CD4-positive, CD25-positive, alpha-beta regulatory T cell (primary cell): ENCODE results near the gene GIMAP4. TPM values are rescaled to one million over a fixed set of nuclear protein-coding genes. Genes with fewer than 3 reads are reported as not detected.
"Not testable (repeated sequence)": the region's sequence is repeated elsewhere in the genome, so short reads cannot be mapped to it uniquely, and the experiment has no call there.

Experiments
- ATAC-seq, 2 donors: fragments of 150-1000 bp; cut with Tn5 transposase; one replicate each; pipeline ENCODE4 v1.10.0; 2021; ENCODE audit warnings: low read depth in 2 of 2, moderate number of reproducible peaks in 2 of 2, moderate library complexity in 1 of 2
- DNase-seq, 3 donors: peaks; one replicate each; pipeline versions ENCODE4 v3.0.0 to v3.0.0-alpha.2; 2012 to 2022; ENCODE audit warnings: mixed read lengths in 1 of 3
- H3K27ac ChIP-seq: one replicate; pipeline ENCODE4 v1.7.0; 2013; ENCODE audit warnings: mild to moderate bottlenecking, low read length; ENCODE audit not compliant: insufficient read depth, poor library complexity, severe bottlenecking
- H3K27me3 ChIP-seq: one replicate; pipeline ENCODE4 v1.7.0; 2013; ENCODE audit warnings: low read length; ENCODE audit not compliant: control insufficient read depth, insufficient read depth
- H3K36me3 ChIP-seq: one replicate; pipeline ENCODE4 v1.7.0; 2013; ENCODE audit warnings: mild to moderate bottlenecking, low read length, moderate library complexity; ENCODE audit not compliant: control insufficient read depth, insufficient read depth
- H3K4me1 ChIP-seq: 2 replicates; pipeline ENCODE4 v1.7.0; 2013; ENCODE audit warnings: mild to moderate bottlenecking, low read length; ENCODE audit not compliant: insufficient read depth, control insufficient read depth, poor library complexity, severe bottlenecking
- H3K4me3 ChIP-seq: one replicate; pipeline ENCODE4 v1.7.0; 2013; ENCODE audit warnings: low read depth, mild to moderate bottlenecking, low read length, moderate library complexity
- H3K9me3 ChIP-seq, 2 experiments: 1 replicate in 1 of 2; 2 replicates in 1 of 2; pipeline ENCODE4 v1.7.0; 2013; ENCODE audit warnings: low read length in 2 of 2, mild to moderate bottlenecking in 1 of 2, moderate library complexity in 1 of 2; ENCODE audit not compliant: control insufficient read depth in 2 of 2
- H3K27ac Mint-ChIP-seq, 3 donors: one replicate each; pipeline ENCODE4 v1.8.0; 2020 to 2022; ENCODE audit warnings: mild to moderate bottlenecking in 3 of 3, mixed read lengths in 3 of 3, moderate library complexity in 2 of 3
- H3K27me3 Mint-ChIP-seq: one replicate; pipeline ENCODE4 v1.8.0; 2022; ENCODE audit warnings: mild to moderate bottlenecking, mixed read lengths
- H3K36me3 Mint-ChIP-seq: one replicate; pipeline ENCODE4 v1.8.0; 2020; ENCODE audit warnings: mixed read lengths
- H3K4me1 Mint-ChIP-seq, 4 donors: one replicate each; pipeline ENCODE4 v1.8.0; 2020 to 2022; ENCODE audit warnings: mixed read lengths in 4 of 4, mild to moderate bottlenecking in 1 of 4
- H3K4me3 Mint-ChIP-seq, 4 donors: one replicate each; pipeline ENCODE4 v1.8.0; 2020 to 2022; ENCODE audit warnings: mild to moderate bottlenecking in 4 of 4, mixed read lengths in 4 of 4, moderate library complexity in 3 of 4
- H3K9me3 Mint-ChIP-seq, 7 donors: one replicate each; pipeline ENCODE4 v1.8.0; 2020 to 2022; ENCODE audit warnings: mixed read lengths in 7 of 7, mild to moderate bottlenecking in 3 of 7, moderate library complexity in 2 of 7
- polyA plus RNA-seq, 4 donors: library from polyadenylated mRNA; unstranded; fragments of 300-500 nt; fragmentation: Illumina TruSeq; gene quantifications; one replicate each; pipeline ENCODE4 v1.2.3, GENCODE V29; 2021
- total RNA-seq: library from RNA; stranded (reverse); gene quantifications from one replicate; pipeline ENCODE4 v1.2.3, GENCODE V29; 2022

GIMAP4 gene
- total and polyA plus RNA-seq, 5 donors from 2014 or later = 90.1 to 667 (median 421) TPM

GRCh38 chr7:150579979-150580637 lies 12.9 kb downstream of the GIMAP4 start:
- Mint-ChIP-seq H3K27ac (peak overlapping the region in 2 of 3 donors; percentile 53 to 72), H3K36me3 (peaks cover 48% of the 10 kb centered on the region), H3K4me1 (peaks cover 6 to 74% (median 32%) of the 10 kb centered on the region in 4 donors), H3K4me3 (peak overlapping the region in 3 of 4 donors; percentile 20 to 52 (median 28)), H3K9me3 (peaks cover 0 to 86% (median 19%) of the 10 kb centered on the region in 7 donors)
- not testable (repeated sequence) for H3K36me3 ChIP-seq, H3K27me3 ChIP-seq, H3K27me3 Mint-ChIP-seq, H3K4me3 ChIP-seq, H3K4me1 ChIP-seq, H3K27ac ChIP-seq, ATAC-seq
- H3K9me3 ChIP-seq = peaks cover 20 to 29% of the 10 kb centered on the region in 2 experiments
- peak in 2 of 3 donors; percentile 65 to 78 for DNase-seq

- no peak overlapping the region for H3K27ac ChIP-seq
- Mint-ChIP-seq H3K27ac (peak overlapping the region in 2 of 3 donors; percentile 52 to 72), H3K36me3 (peaks cover 45% of the 10 kb centered on the region), H3K27me3 (no peaks in the 10 kb centered on the region), H3K4me3 (peak overlapping the region in 3 of 4 donors; percentile 20 to 52 (median 38)), H3K4me1 (peaks cover 8 to 77% (median 32%) of the 10 kb centered on the region in 4 donors), H3K9me3 (peaks cover 0 to 80% (median 19%) of the 10 kb centered on the region in 7 donors)
- no peak overlapping the region for H3K4me3 ChIP-seq
- H3K4me1 ChIP-seq = peaks cover 3% of the 10 kb centered on the region
- H3K36me3 ChIP-seq = no peaks in the 10 kb centered on the region
- no peaks in the 10 kb centered on the region for H3K27me3 ChIP-seq
- ATAC-seq (no peak), DNase-seq (no peak)
- peaks cover 20 to 26% of the 10 kb centered on the region in 2 experiments for H3K9me3 ChIP-seq
Measured at GRCh38 chr7:150580638-150581394, 13.6 kb downstream of the GIMAP4 start.

DNA sequence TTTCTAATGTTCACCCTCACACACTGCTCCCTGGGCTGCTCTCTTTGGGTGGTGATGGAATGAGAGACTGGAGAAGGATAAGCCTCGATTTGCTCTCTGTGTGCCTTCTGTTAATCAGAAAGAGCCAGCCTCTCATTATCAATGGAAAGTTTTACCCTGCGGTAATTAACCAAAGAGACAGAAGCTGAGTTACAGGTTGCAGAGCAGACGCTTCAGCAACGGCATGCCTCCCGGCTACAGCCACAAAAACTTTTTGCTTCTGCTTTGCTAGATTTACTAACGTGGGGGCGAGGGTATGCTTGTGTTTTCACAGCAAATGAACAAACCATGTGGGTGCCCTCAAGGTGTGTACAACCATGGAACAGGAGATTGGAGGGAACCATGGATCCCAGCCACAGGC lies 18.0 kb downstream of the GIMAP4 start:
- Mint-ChIP-seq H3K9me3 (peaks cover 2 to 46% (median 13%) of the 10 kb centered on the region in 7 donors), H3K36me3 (peaks cover 22% of the 10 kb centered on the region), H3K4me1 (peaks cover 14 to 68% (median 40%) of the 10 kb centered on the region in 4 donors), H3K27ac (peak overlapping the region; percentile 31 to 91 (median 80)), H3K4me3 (peak overlapping the region in 2 of 4 donors; percentile 15 to 66), H3K27me3 (no peaks in the 10 kb centered on the region)
- Histone ChIP-seq H3K36me3 (no peaks in the 10 kb centered on the region), H3K4me3 (no peak overlapping the region), H3K27ac (no peak overlapping the region), H3K9me3 (peaks cover 19 to 20% of the 10 kb centered on the region in 2 experiments), H3K27me3 (no peaks in the 10 kb centered on the region), H3K4me1 (peaks cover 21% of the 10 kb centered on the region)
- DNase-seq = no peak
- peak in 1 of 2 donors; percentile 26 for ATAC-seq

DNA sequence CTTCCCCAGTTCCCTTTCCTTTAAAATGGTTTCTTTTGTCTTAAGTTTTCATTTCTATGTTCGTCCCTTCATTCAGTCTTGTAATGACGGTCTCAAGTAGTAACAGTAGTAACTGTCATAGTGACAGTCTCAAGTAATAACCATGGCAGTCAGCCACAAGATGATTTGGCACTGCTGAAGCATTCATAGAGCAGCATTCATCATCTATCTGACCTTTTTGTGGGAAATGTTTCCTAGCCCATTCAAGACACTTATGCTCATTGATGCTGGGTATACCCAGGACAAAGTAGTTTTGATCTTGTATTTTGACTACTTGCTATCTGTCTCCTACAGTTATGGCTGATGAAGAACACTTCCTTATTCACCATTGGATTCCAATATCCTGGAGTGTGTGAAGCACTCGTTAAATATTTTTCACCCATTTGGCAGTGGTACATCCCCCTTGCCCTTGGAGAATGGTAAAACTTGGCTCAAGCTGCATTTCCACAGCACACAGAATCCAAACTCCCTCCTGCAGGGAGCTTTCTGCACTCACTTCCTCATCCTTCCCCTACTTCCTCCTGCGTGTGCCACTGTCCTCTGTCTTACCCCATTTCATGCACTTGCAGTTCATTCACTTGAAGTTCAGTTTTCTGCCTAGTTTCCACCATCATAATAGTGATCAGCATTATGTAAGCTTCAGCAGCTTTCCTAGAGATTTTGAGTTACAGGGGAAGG lies 19.0 kb downstream of the GIMAP4 start:
- Histone ChIP-seq H3K27ac (peak overlapping the region; percentile 36), H3K4me3 (no peak overlapping the region), H3K36me3 (no peaks in the 10 kb centered on the region), H3K27me3 (no peaks in the 10 kb centered on the region), H3K4me1 (peaks cover 21% of the 10 kb centered on the region), H3K9me3 (peaks cover 11 to 12% of the 10 kb centered on the region in 2 experiments)
- peaks cover 14 to 70% (median 42%) of the 10 kb centered on the region in 4 donors for H3K4me1 Mint-ChIP-seq
- peaks cover 3 to 46% (median 16%) of the 10 kb centered on the region in 7 donors for H3K9me3 Mint-ChIP-seq
- no peaks in the 10 kb centered on the region for H3K27me3 Mint-ChIP-seq
- peaks cover 12% of the 10 kb centered on the region for H3K36me3 Mint-ChIP-seq
- no peak for DNase-seq
- peak overlapping the region in 2 of 4 donors; percentile 4 to 61 for H3K4me3 Mint-ChIP-seq
- peak; percentile 52 to 62 for ATAC-seq
- H3K27ac Mint-ChIP-seq = peak overlapping the region; percentile 31 to 91 (median 72)

- H3K4me3 Mint-ChIP-seq = peak overlapping the region in 3 of 4 donors; percentile 10 to 62 (median 61)
- Histone ChIP-seq H3K4me1 (peaks cover 21% of the 10 kb centered on the region), H3K4me3 (peak overlapping the region; percentile 22), H3K27ac (peak overlapping the region; percentile 36), H3K36me3 (no peaks in the 10 kb centered on the region), H3K27me3 (no peaks in the 10 kb centered on the region), H3K9me3 (peaks cover 6 to 7% of the 10 kb centered on the region in 2 experiments)
- H3K4me1 Mint-ChIP-seq = peaks cover 14 to 75% (median 44%) of the 10 kb centered on the region in 4 donors
- peak overlapping the region; percentile 31 to 91 (median 64) for H3K27ac Mint-ChIP-seq
- DNase-seq = no peak
- peak; percentile 31 to 35 for ATAC-seq
- peaks cover 12% of the 10 kb centered on the region for H3K36me3 Mint-ChIP-seq
- no peaks in the 10 kb centered on the region for H3K27me3 Mint-ChIP-seq
- peaks cover 5 to 46% (median 21%) of the 10 kb centered on the region in 7 donors for H3K9me3 Mint-ChIP-seq
Measured at GRCh38 chr7:150586785-150587152, 19.6 kb downstream of the GIMAP4 start.

GRCh38 chr7:150587551-150587950 lies 20.4 kb downstream of the GIMAP4 start:
- no peak overlapping the region for H3K27ac ChIP-seq
- no peak overlapping the region for H3K4me3 ChIP-seq
- H3K27ac Mint-ChIP-seq = peak overlapping the region in 1 of 3 donors; percentile 64
- H3K4me1 Mint-ChIP-seq = peaks cover 14 to 81% (median 43%) of the 10 kb centered on the region in 4 donors
- H3K27me3 Mint-ChIP-seq = no peaks in the 10 kb centered on the region
- H3K9me3 Mint-ChIP-seq = peaks cover 6 to 46% (median 24%) of the 10 kb centered on the region in 7 donors
- peaks cover 21% of the 10 kb centered on the region for H3K4me1 ChIP-seq
- DNase-seq = no peak
- H3K9me3 ChIP-seq = peaks cover 2 to 6% of the 10 kb centered on the region in 2 experiments
- H3K4me3 Mint-ChIP-seq = no peak overlapping the region
- ATAC-seq = no peak
- H3K36me3 ChIP-seq = no peaks in the 10 kb centered on the region
- H3K27me3 ChIP-seq = no peaks in the 10 kb centered on the region
- H3K36me3 Mint-ChIP-seq = peaks cover 12% of the 10 kb centered on the region

- Histone ChIP-seq H3K27me3 (no peaks in the 10 kb centered on the region), H3K27ac (no peak overlapping the region), H3K36me3 (no peaks in the 10 kb centered on the region), H3K9me3 (peaks cover 9 to 16% of the 10 kb centered on the region in 2 experiments), H3K4me1 (peaks cover 8% of the 10 kb centered on the region), H3K4me3 (peak overlapping the region; percentile 26)
- Mint-ChIP-seq H3K27ac (peak overlapping the region in 1 of 3 donors; percentile 44), H3K4me3 (peak overlapping the region in 1 of 4 donors; percentile 29), H3K36me3 (peaks cover 11% of the 10 kb centered on the region), H3K9me3 (peaks cover 6 to 47% (median 16%) of the 10 kb centered on the region in 7 donors), H3K27me3 (peaks cover 9% of the 10 kb centered on the region), H3K4me1 (peaks cover 21 to 71% (median 47%) of the 10 kb centered on the region in 4 donors)
- no peak for DNase-seq
- ATAC-seq = no peak
Measured at GRCh38 chr7:150594805-150595204, 27.6 kb downstream of the GIMAP4 start.
